Stomach (tissue), 4 donors: ENCODE results near the gene ARHGAP10.

Source experiments
- CTCF ChIP-seq, 7 experiments: fragments of 450-650 bp in 4 of 7; fragments of 200-600 bp in 3 of 7; sonication (generic) in 3 of 7; IDR thresholded peaks; one replicate each; pipeline ENCODE4 v1.5.1; 2016 to 2019; ENCODE audit warnings: antibody characterized with exemption in 7 of 7, control low read depth in 2 of 7, mild to moderate bottlenecking in 1 of 7
- EP300 ChIP-seq: sonication (generic); formaldehyde crosslinking; IDR thresholded peaks from one replicate; pipeline ENCODE4 v1.6.1; 2017; ENCODE audit warnings: antibody characterized with exemption
- POLR2A ChIP-seq, 4 donors: fragments of 450-650 bp; IDR thresholded peaks; one replicate each; pipeline ENCODE4 v1.6.1; 2016; ENCODE audit warnings: antibody characterized with exemption in 4 of 4, control low read depth in 2 of 4, mild to moderate bottlenecking in 1 of 4, moderate library complexity in 1 of 4
- POLR2AphosphoS5 ChIP-seq, 3 donors: sonication (generic); formaldehyde crosslinking; IDR thresholded peaks; one replicate each; pipeline ENCODE4 v1.6.1; 2016; ENCODE audit warnings: antibody characterized with exemption in 3 of 3

DNA sequence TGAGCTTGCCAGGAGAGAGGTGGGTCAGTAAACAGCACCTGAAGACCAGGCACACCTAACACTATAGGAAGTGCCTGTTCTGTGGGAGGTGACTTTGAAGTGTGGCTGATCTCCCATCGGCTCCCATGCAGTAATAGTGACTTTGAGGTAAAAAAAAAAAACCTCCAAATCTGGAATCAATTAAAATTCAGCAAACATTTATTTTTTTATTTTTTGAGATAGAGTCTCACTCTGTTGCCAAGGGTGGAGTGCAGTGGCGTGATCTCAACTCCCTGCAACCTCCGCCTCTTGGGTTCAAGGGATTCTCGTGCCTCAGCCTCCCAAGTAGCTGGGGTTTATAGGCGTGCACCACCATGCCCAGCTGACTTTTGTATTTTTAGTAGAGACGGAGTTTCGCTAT lies 32.4 kb downstream of the ARHGAP10 start:
- TF ChIP-seq CTCF (IDR thresholded peaks at IDR 0.05) (no peak), POLR2AphosphoS5 (IDR thresholded peaks at IDR 0.05) (no peak), POLR2A (IDR thresholded peaks at IDR 0.05) (no peak), EP300 (no peak)
